ENCODE data around the gene DIAPH3. TPM values are rescaled to one million over a fixed set of nuclear protein-coding genes. Genes with fewer than 3 reads are reported as not detected.

The DIAPH3 gene
- total and polyA plus RNA-seq, 2 donors (not counting 1 experiment from before 2014, with no cell fraction given): 0.03 to 0.10 TPM

- no peak overlapping the region for H3K27ac Mint-ChIP-seq
- intact Hi-C loops (cut with micrococcal nuclease): no loop called here
- no peak overlapping the region for H3K4me3 ChIP-seq (ENCODE audit: control extremely low read depth in 1 of 5, extremely low read depth in 1 of 5, insufficient read depth in 1 of 5, low read depth in 2 of 5, low read length in 4 of 5)
- H3K79me2 ChIP-seq (ENCODE audit: control insufficient read depth, insufficient read depth, low read length): no peaks in the 10 kb centered on the region
- H3K36me3 ChIP-seq (replicated peaks in 1 of 2; ENCODE audit: control extremely low read depth in 1 of 2, control insufficient read depth in 1 of 2, extremely low read depth in 1 of 2, insufficient read depth in 2 of 2, low read length in 1 of 2): no peaks in the 10 kb centered on the region
- no peak overlapping the region for H3K4me2 ChIP-seq (replicated peaks; ENCODE audit: low read depth, low read length, poor library complexity, severe bottlenecking)
- no peaks in the 10 kb centered on the region for H3K27me3 Mint-ChIP-seq
- no peaks in the 10 kb centered on the region for H3K9me3 Mint-ChIP-seq (ENCODE audit: insufficient read depth)
- peaks cover 0 to 5% (median 0%) of the 10 kb centered on the region in 4 experiments for H3K27me3 ChIP-seq (replicated peaks in 1 of 4; ENCODE audit: control extremely low read depth in 1 of 4, control insufficient read depth in 3 of 4, insufficient read depth in 4 of 4, low read length in 3 of 4)
- H3K27ac ChIP-seq (ENCODE audit: low read length in 2 of 2): no peak overlapping the region
- H2AFZ ChIP-seq (ENCODE audit: insufficient read depth, low read depth, low read length, poor library complexity, severe bottlenecking): no peak overlapping the region
- no peak for ATAC-seq (ENCODE audit: low read depth)
- H3K4me3 Mint-ChIP-seq: no peak overlapping the region
- no peaks in the 10 kb centered on the region for H3K4me1 Mint-ChIP-seq
- H3K9me3 ChIP-seq (ENCODE audit: control extremely low read depth in 1 of 3, control insufficient read depth in 2 of 3, insufficient read depth in 1 of 3, low read length in 2 of 3): no peaks in the 10 kb centered on the region
- no peak for TF ChIP-seq CTCF (IDR thresholded peaks at IDR 0.05)
- no peak for TF ChIP-seq EZH2 (IDR thresholded peaks at IDR 0.05; ENCODE audit: borderline replicate concordance, insufficient read depth, low read depth, low read length, poor library complexity, severe bottlenecking)
- no CpG with 5 or more reads among the region's 1 CpG for WGBS (ENCODE audit: insufficient coverage)
- ChIA-PET CTCF (no interaction called here), POLR2A (no interaction called here)
- no peaks in the 10 kb centered on the region for H3K4me1 ChIP-seq (ENCODE audit: control insufficient read depth in 2 of 2, insufficient read depth in 2 of 2, low read length in 2 of 2)
- no peak overlapping the region for H3K9ac ChIP-seq (ENCODE audit: low read length)
- no peak for DNase-seq
- H4K20me1 ChIP-seq (ENCODE audit: control insufficient read depth, insufficient read depth, low read length, poor library complexity, severe bottlenecking): no peaks in the 10 kb centered on the region
These were observed 521.9 kb downstream of the DIAPH3 start for GRCh38 chr13:59641817-59642216.

GRCh38 chr13:59641261-59641660, 522.5 kb downstream of the DIAPH3 start:
- H3K27me3 ChIP-seq (replicated peaks in 1 of 4; ENCODE audit: control extremely low read depth in 1 of 4, control insufficient read depth in 3 of 4, insufficient read depth in 4 of 4, low read length in 3 of 4): peaks cover 0 to 5% (median 0%) of the 10 kb centered on the region in 4 experiments
- Mint-ChIP-seq H3K9me3 (ENCODE audit: insufficient read depth) (no peaks in the 10 kb centered on the region), H3K27me3 (no peaks in the 10 kb centered on the region), H3K4me3 (no peak overlapping the region), H3K4me1 (no peaks in the 10 kb centered on the region), H3K27ac (no peak overlapping the region)
- POLR2A ChIA-PET: no interaction called here
- no peak for TF ChIP-seq EZH2 (IDR thresholded peaks at IDR 0.05; ENCODE audit: borderline replicate concordance, insufficient read depth, low read depth, low read length, poor library complexity, severe bottlenecking)
- no peak for TF ChIP-seq CTCF (IDR thresholded peaks at IDR 0.05)
- ATAC-seq (ENCODE audit: low read depth) (no peak), DNase-seq (no peak)
- H3K27ac ChIP-seq (ENCODE audit: low read length in 2 of 2): no peak overlapping the region
- H2AFZ ChIP-seq (ENCODE audit: insufficient read depth, low read depth, low read length, poor library complexity, severe bottlenecking): no peak overlapping the region
- CTCF ChIA-PET: no interaction called here
- H3K36me3 ChIP-seq (replicated peaks in 1 of 2; ENCODE audit: control extremely low read depth in 1 of 2, control insufficient read depth in 1 of 2, extremely low read depth in 1 of 2, insufficient read depth in 2 of 2, low read length in 1 of 2): no peaks in the 10 kb centered on the region
- H3K9ac ChIP-seq (ENCODE audit: low read length): no peak overlapping the region
- H3K4me3 ChIP-seq (ENCODE audit: control extremely low read depth in 1 of 5, extremely low read depth in 1 of 5, insufficient read depth in 1 of 5, low read depth in 2 of 5, low read length in 4 of 5): no peak overlapping the region
- no peaks in the 10 kb centered on the region for H3K4me1 ChIP-seq (ENCODE audit: control insufficient read depth in 2 of 2, insufficient read depth in 2 of 2, low read length in 2 of 2)
- no peaks in the 10 kb centered on the region for H3K79me2 ChIP-seq (ENCODE audit: control insufficient read depth, insufficient read depth, low read length)
- intact Hi-C loops (cut with micrococcal nuclease): no loop called here
- no peaks in the 10 kb centered on the region for H4K20me1 ChIP-seq (ENCODE audit: control insufficient read depth, insufficient read depth, low read length, poor library complexity, severe bottlenecking)
- H3K4me2 ChIP-seq (replicated peaks; ENCODE audit: low read depth, low read length, poor library complexity, severe bottlenecking): no peak overlapping the region
- WGBS (ENCODE audit: insufficient coverage): 100% methylated on average over 1 of the region's 3 CpGs
- no peaks in the 10 kb centered on the region for H3K9me3 ChIP-seq (ENCODE audit: control extremely low read depth in 1 of 3, control insufficient read depth in 2 of 3, insufficient read depth in 1 of 3, low read length in 2 of 3)
